HG03460 (cell line): ENCODE measurements around the gene TRIP13.
"Not testable (repeated sequence)": the region's sequence is repeated elsewhere in the genome, so short reads cannot be mapped to it uniquely, and the experiment has no call there.

Experiments used
- ATAC-seq: cut with Tn5 transposase; IDR thresholded peaks from one replicate; pipeline ENCODE4 v1.9.1; 2021; ENCODE audit not compliant: unreplicated experiment

The TRIP13 gene

GRCh38 chr5:934381-934967 is 41.8 kb downstream of the TRIP13 start:
- ATAC-seq = not testable (repeated sequence)

GRCh38 chr5:935510-936084 is 42.9 kb downstream of the TRIP13 start:
- ATAC-seq = no peak

GRCh38 chr5:936149-937144 is 43.8 kb downstream of the TRIP13 start:
- ATAC-seq = no peak

GRCh38 chr5:937151-937924 is 44.7 kb downstream of the TRIP13 start:
- ATAC-seq = no peak

- ATAC-seq = no peak
These were observed 46.7 kb downstream of the TRIP13 start for GRCh38 chr5:939368-939767.

- not testable (repeated sequence) for ATAC-seq
These were observed 48.1 kb downstream of the TRIP13 start for GRCh38 chr5:940741-941140.

GRCh38 chr5:943201-943917 is 50.7 kb downstream of the TRIP13 start:
- no peak for ATAC-seq

- ATAC-seq = no peak
These were observed 51.4 kb downstream of the TRIP13 start for GRCh38 chr5:943918-944620.

GRCh38 chr5:944621-944927 is 51.9 kb downstream of the TRIP13 start:
- ATAC-seq = no peak

- no peak for ATAC-seq
These were observed 52.5 kb downstream of the TRIP13 start for GRCh38 chr5:944992-945685.

- no peak for ATAC-seq
These were observed 53.2 kb downstream of the TRIP13 start for GRCh38 chr5:945691-946551.

GRCh38 chr5:946720-947625 is 54.3 kb downstream of the TRIP13 start:
- no peak for ATAC-seq

GRCh38 chr5:947626-948471 is 55.2 kb downstream of the TRIP13 start:
- no peak for ATAC-seq

- ATAC-seq = no peak
These were observed 56.0 kb downstream of the TRIP13 start for GRCh38 chr5:948472-949274.

GRCh38 chr5:949275-949543 is 56.5 kb downstream of the TRIP13 start:
- ATAC-seq = no peak
